HEK293 (cell line): ENCODE results near the gene PRRT3.
"Not testable (repeated sequence)": the region's sequence is repeated elsewhere in the genome, so short reads cannot be mapped to it uniquely, and the experiment has no call there.

Source experiments
- CTCF ChIA-PET: fragments of 350-600 bp; formaldehyde crosslinking; extraction: SDS; loops from one replicate; lab custom pipeline; 2021; ENCODE audit warnings: antibody characterized with exemption; lab: Yijun Ruan, JAX
- POLR2A ChIA-PET: fragments of 300-600 bp; formaldehyde crosslinking; extraction: SDS; loops from one replicate; lab custom pipeline; 2020; ENCODE audit warnings: antibody characterized with exemption, inconsistent platforms; lab: Yijun Ruan, JAX
- H3K27ac ChIP-seq: fragments of 200-500 bp; sonication (Bioruptor generic); 2 replicates; pipeline ENCODE4 v1.5.1; 2014; ENCODE audit warnings: low read depth, low read length, control low read depth, inconsistent platforms; ENCODE audit errors: extremely low read depth
- H3K36me3 ChIP-seq, 2 experiments: fragments of 200-500 bp in 1 of 2; sonication (Bioruptor generic) in 1 of 2; 1 replicate in 1 of 2; 2 replicates in 1 of 2; pipeline ENCODE4 v1.5.1; 2014 to 2017; ENCODE audit warnings: inconsistent platforms in 2 of 2, low read length in 2 of 2; ENCODE audit not compliant: control insufficient read depth in 2 of 2, insufficient read depth in 1 of 2
- H3K4me1 ChIP-seq: fragments of 200-500 bp; sonication (Bioruptor generic); 2 replicates; pipeline ENCODE4 v1.5.1; 2014; ENCODE audit warnings: mild to moderate bottlenecking, low read length, inconsistent platforms; ENCODE audit not compliant: control insufficient read depth, insufficient read depth
- H3K4me3 ChIP-seq: 2 replicates; pipeline ENCODE4 v1.5.1; 2011; ENCODE audit warnings: low read depth, mild to moderate bottlenecking, control low read depth, low read length, moderate library complexity
- H3K9me3 ChIP-seq: fragments of 200-500 bp; sonication (Bioruptor generic); 2 replicates; pipeline ENCODE4 v1.5.1; 2014; ENCODE audit warnings: low read depth, low read length, inconsistent platforms; ENCODE audit not compliant: control insufficient read depth, insufficient read depth
- AEBP2 ChIP-seq: fragments of 450-650 bp; formaldehyde crosslinking; IDR thresholded peaks from 2 replicates; pipeline ENCODE4 v1.5.1; 2016; ENCODE audit warnings: missing biosample characterization, missing genetic modification characterization, borderline replicate concordance
- BCL6B ChIP-seq: fragments of 450-650 bp; formaldehyde crosslinking; IDR thresholded peaks from 2 replicates; pipeline ENCODE4 v1.5.1; 2017; ENCODE audit warnings: missing biosample characterization, missing genetic modification characterization
- HIC1 ChIP-seq: fragments of 450-650 bp; formaldehyde crosslinking; IDR thresholded peaks from 2 replicates; pipeline ENCODE4 v1.5.1; 2016; ENCODE audit warnings: missing biosample characterization, missing genetic modification characterization
- KLF10 ChIP-seq: fragments of 450-650 bp; IDR thresholded peaks from 2 replicates; pipeline ENCODE4 v1.5.1; 2018; ENCODE audit warnings: missing biosample characterization, mild to moderate bottlenecking, missing genetic modification characterization
- PRDM10 ChIP-seq: fragments of 450-650 bp; formaldehyde crosslinking; IDR thresholded peaks from 2 replicates; pipeline ENCODE4 v1.5.1; 2016; ENCODE audit warnings: missing biosample characterization, missing genetic modification characterization
- ZBTB20 ChIP-seq: fragments of 450-650 bp; formaldehyde crosslinking; IDR thresholded peaks from 2 replicates; pipeline ENCODE4 v1.5.1; 2016; ENCODE audit warnings: missing biosample characterization, missing genetic modification characterization
- ZNF132 ChIP-seq: fragments of 450-650 bp; formaldehyde crosslinking; IDR thresholded peaks from 2 replicates; pipeline ENCODE4 v1.5.1; 2017; ENCODE audit warnings: missing biosample characterization, missing genetic modification characterization, borderline replicate concordance
- ZNF501 ChIP-seq: fragments of 450-650 bp; formaldehyde crosslinking; IDR thresholded peaks from 2 replicates; pipeline ENCODE4 v1.5.1; 2016; ENCODE audit warnings: missing biosample characterization, missing genetic modification characterization
- ZNF560 ChIP-seq: fragments of 450-650 bp; formaldehyde crosslinking; IDR thresholded peaks from 2 replicates; pipeline ENCODE4 v1.5.1; 2017; ENCODE audit warnings: missing biosample characterization, missing genetic modification characterization, borderline replicate concordance
- ZNF701 ChIP-seq: fragments of 450-650 bp; formaldehyde crosslinking; IDR thresholded peaks from 2 replicates; pipeline ENCODE4 v1.5.1; 2016; ENCODE audit warnings: missing biosample characterization, missing genetic modification characterization
- TF ChIP-seq, protein P1 (sequence below): fragments of 450-650 bp; formaldehyde crosslinking; IDR thresholded peaks from 2 replicates; pipeline ENCODE4 v1.5.1; 2016; ENCODE audit warnings: missing biosample characterization, missing genetic modification characterization, borderline replicate concordance

PRRT3 gene

GRCh38 chr3:9942164-9942563 is 10.0 kb downstream of the PRRT3 start:
- ChIA-PET POLR2A (interaction anchor here (1.2 to 4.0 kb wide), 3 partner anchors 9 to 35 kb away, joined by 3 to 23 read pairs (median 4); partner anchors contain the start of genes CRELD1 and PRRT3), CTCF (interaction anchor here (0.6 to 1.6 kb wide), 5 partner anchors 9 to 1485 kb away, joined by 3 to 6 read pairs (median 4); partner anchors contain the start of gene CRELD1)
- no peaks in the 10 kb centered on the region for H3K9me3 ChIP-seq
- H3K4me1 ChIP-seq: no peaks in the 10 kb centered on the region
- no peak overlapping the region for H3K27ac ChIP-seq
- TF ChIP-seq ZNF560 (tag by site-specific recombination) (no peak), BCL6B (tag by site-specific recombination) (no peak), ZNF501 (no peak), PRDM10 (tag by site-specific recombination) (peak; percentile 94), KLF10 (tag by site-specific recombination) (no peak), ZBTB20 (peak; percentile 32; the same call in 1 of the 2 replicates), AEBP2 (tag by site-specific recombination) (no peak), ZNF701 (no peak), ZNF132 (no peak)
- TF ChIP-seq, protein P1, sequence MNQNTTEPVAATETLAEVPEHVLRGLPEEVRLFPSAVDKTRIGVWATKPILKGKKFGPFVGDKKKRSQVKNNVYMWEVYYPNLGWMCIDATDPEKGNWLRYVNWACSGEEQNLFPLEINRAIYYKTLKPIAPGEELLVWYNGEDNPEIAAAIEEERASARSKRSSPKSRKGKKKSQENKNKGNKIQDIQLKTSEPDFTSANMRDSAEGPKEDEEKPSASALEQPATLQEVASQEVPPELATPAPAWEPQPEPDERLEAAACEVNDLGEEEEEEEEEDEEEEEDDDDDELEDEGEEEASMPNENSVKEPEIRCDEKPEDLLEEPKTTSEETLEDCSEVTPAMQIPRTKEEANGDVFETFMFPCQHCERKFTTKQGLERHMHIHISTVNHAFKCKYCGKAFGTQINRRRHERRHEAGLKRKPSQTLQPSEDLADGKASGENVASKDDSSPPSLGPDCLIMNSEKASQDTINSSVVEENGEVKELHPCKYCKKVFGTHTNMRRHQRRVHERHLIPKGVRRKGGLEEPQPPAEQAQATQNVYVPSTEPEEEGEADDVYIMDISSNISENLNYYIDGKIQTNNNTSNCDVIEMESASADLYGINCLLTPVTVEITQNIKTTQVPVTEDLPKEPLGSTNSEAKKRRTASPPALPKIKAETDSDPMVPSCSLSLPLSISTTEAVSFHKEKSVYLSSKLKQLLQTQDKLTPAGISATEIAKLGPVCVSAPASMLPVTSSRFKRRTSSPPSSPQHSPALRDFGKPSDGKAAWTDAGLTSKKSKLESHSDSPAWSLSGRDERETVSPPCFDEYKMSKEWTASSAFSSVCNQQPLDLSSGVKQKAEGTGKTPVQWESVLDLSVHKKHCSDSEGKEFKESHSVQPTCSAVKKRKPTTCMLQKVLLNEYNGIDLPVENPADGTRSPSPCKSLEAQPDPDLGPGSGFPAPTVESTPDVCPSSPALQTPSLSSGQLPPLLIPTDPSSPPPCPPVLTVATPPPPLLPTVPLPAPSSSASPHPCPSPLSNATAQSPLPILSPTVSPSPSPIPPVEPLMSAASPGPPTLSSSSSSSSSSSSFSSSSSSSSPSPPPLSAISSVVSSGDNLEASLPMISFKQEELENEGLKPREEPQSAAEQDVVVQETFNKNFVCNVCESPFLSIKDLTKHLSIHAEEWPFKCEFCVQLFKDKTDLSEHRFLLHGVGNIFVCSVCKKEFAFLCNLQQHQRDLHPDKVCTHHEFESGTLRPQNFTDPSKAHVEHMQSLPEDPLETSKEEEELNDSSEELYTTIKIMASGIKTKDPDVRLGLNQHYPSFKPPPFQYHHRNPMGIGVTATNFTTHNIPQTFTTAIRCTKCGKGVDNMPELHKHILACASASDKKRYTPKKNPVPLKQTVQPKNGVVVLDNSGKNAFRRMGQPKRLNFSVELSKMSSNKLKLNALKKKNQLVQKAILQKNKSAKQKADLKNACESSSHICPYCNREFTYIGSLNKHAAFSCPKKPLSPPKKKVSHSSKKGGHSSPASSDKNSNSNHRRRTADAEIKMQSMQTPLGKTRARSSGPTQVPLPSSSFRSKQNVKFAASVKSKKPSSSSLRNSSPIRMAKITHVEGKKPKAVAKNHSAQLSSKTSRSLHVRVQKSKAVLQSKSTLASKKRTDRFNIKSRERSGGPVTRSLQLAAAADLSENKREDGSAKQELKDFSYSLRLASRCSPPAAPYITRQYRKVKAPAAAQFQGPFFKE (tag by site-specific recombination): no peak
- peaks cover 0 to 53% of the 10 kb centered on the region in 2 experiments; a peak in 1 of 3 replicates for H3K36me3 ChIP-seq
- H3K4me3 ChIP-seq: no peak overlapping the region

- ChIA-PET CTCF (no interaction called here), POLR2A (no interaction called here)
- 0 out of 2 replicates have a peak, but pooled peaks have one; percentile 18 for TF ChIP-seq HIC1 (tag by site-specific recombination)
- TF ChIP-seq AEBP2 (tag by site-specific recombination): no peak
- no peak overlapping the region for H3K27ac ChIP-seq
- no peaks in the 10 kb centered on the region for H3K4me1 ChIP-seq
- H3K9me3 ChIP-seq: no peaks in the 10 kb centered on the region
- peaks cover 6 to 63% of the 10 kb centered on the region in 2 experiments; a peak in 2 of 3 replicates for H3K36me3 ChIP-seq
- H3K4me3 ChIP-seq: no peak overlapping the region
These were observed 11.5 kb downstream of the PRRT3 start for GRCh38 chr3:9940746-9941145.

- H3K4me3 ChIP-seq, H3K27ac ChIP-seq, CTCF ChIA-PET, H3K9me3 ChIP-seq, H3K4me1 ChIP-seq, POLR2A ChIA-PET: not testable (repeated sequence)
- peaks cover 6 to 66% of the 10 kb centered on the region in 2 experiments; a peak in 2 of 3 replicates for H3K36me3 ChIP-seq
These were observed 12.3 kb downstream of the PRRT3 start for GRCh38 chr3:9939906-9940305.
